CD14-positive monocyte (primary cell): Measurements from ENCODE around the gene GRM3. TPM values are rescaled to one million over a fixed set of nuclear protein-coding genes. Genes with fewer than 3 reads are reported as not detected.

Experiments
- DNase-seq, 3 donors: peaks; one replicate each; pipeline ENCODE4 v3.0.0-alpha.2; 2011 to 2022
- H2AFZ ChIP-seq: 2 replicates; pipeline ENCODE4 v1.6.0; 2012; ENCODE audit warnings: mild to moderate bottlenecking, low read depth, low read length, inconsistent platforms; ENCODE audit not compliant: insufficient read depth, poor library complexity, severe bottlenecking
- H3K27ac ChIP-seq, 2 donors: 1 replicate in 1 of 2; 2 replicates in 1 of 2; pipeline ENCODE4 v1.5.1; 2012 to 2013; ENCODE audit warnings: low read length in 2 of 2, control low read depth in 1 of 2, inconsistent platforms in 1 of 2, low read depth in 1 of 2, mild to moderate bottlenecking in 1 of 2
- H3K27me3 ChIP-seq, 2 donors: one replicate each; pipeline versions ENCODE4 v1.6.0 to v1.6.1; 2011 to 2013; ENCODE audit warnings: low read length in 2 of 2; ENCODE audit not compliant: control insufficient read depth in 2 of 2, insufficient read depth in 2 of 2
- H3K36me3 ChIP-seq, 2 donors: replicated peaks in 1 of 2; 1 replicate in 1 of 2; 2 replicates in 1 of 2; pipeline versions ENCODE4 v1.5.1 to v1.6.1; 2012 to 2013; ENCODE audit warnings: low read length in 2 of 2, control low read depth in 1 of 2, inconsistent platforms in 1 of 2, mild to moderate bottlenecking in 1 of 2; ENCODE audit not compliant: insufficient read depth in 2 of 2, control insufficient read depth in 1 of 2
- H3K4me1 ChIP-seq, 2 donors: 1 replicate in 1 of 2; 2 replicates in 1 of 2; pipeline versions ENCODE4 v1.5.1 to v1.6.1; 2012 to 2013; ENCODE audit warnings: low read length in 2 of 2, control low read depth in 1 of 2, inconsistent platforms in 1 of 2, mild to moderate bottlenecking in 1 of 2, moderate library complexity in 1 of 2; ENCODE audit not compliant: insufficient read depth in 2 of 2, control insufficient read depth in 1 of 2
- H3K4me2 ChIP-seq: replicated peaks from 2 replicates; pipeline ENCODE3; 2012; ENCODE audit warnings: low read length, moderate library complexity, mild to moderate bottlenecking; ENCODE audit not compliant: poor library complexity, severe bottlenecking; ENCODE audit errors: extremely low read depth
- H3K4me3 ChIP-seq, 3 experiments: fragments of 200-600 bp in 1 of 3; sonication (generic) in 1 of 3; replicated peaks in 1 of 3; 1 replicate in 2 of 3; 2 replicates in 1 of 3; pipeline ENCODE4 v1.5.1; 2011 to 2013; ENCODE audit warnings: low read length in 3 of 3, mild to moderate bottlenecking in 3 of 3, control low read depth in 2 of 3, low read depth in 2 of 3, inconsistent platforms in 1 of 3, moderate library complexity in 1 of 3
- H3K79me2 ChIP-seq: 2 replicates; pipeline ENCODE4 v1.6.0; 2012; ENCODE audit warnings: mild to moderate bottlenecking, control low read depth, inconsistent platforms, low read length, moderate library complexity; ENCODE audit not compliant: insufficient read depth
- H3K9ac ChIP-seq: 2 replicates; pipeline ENCODE4 v1.6.0; 2017; ENCODE audit warnings: low read length, mild to moderate bottlenecking; ENCODE audit not compliant: insufficient read depth, poor library complexity, severe bottlenecking
- H3K9me3 ChIP-seq, 2 donors: replicated peaks in 1 of 2; 1 replicate in 1 of 2; 2 replicates in 1 of 2; pipeline versions ENCODE4 v1.5.1 to v1.6.1; 2012 to 2013; ENCODE audit warnings: low read length in 2 of 2, control low read depth in 1 of 2; ENCODE audit not compliant: control insufficient read depth in 1 of 2, insufficient read depth in 1 of 2
- H4K20me1 ChIP-seq: 2 replicates; pipeline ENCODE4 v1.6.0; 2012; ENCODE audit warnings: mild to moderate bottlenecking, low read length, control low read depth, moderate library complexity; ENCODE audit not compliant: insufficient read depth
- H3K27ac Mint-ChIP-seq, 7 donors: one replicate each; pipeline ENCODE4 v1.8.0; 2020; ENCODE audit warnings: mild to moderate bottlenecking in 7 of 7, mixed read lengths in 7 of 7, moderate library complexity in 6 of 7, inconsistent platforms in 2 of 7
- H3K27me3 Mint-ChIP-seq, 3 donors: one replicate each; pipeline ENCODE4 v1.8.0; 2021 to 2022; ENCODE audit warnings: low read depth in 3 of 3, mild to moderate bottlenecking in 3 of 3, mixed read lengths in 3 of 3, moderate library complexity in 3 of 3, inconsistent platforms in 1 of 3
- H3K36me3 Mint-ChIP-seq, 2 donors: one replicate each; pipeline ENCODE4 v1.8.0; 2020; ENCODE audit warnings: mixed read lengths in 2 of 2, inconsistent platforms in 1 of 2, mild to moderate bottlenecking in 1 of 2
- H3K4me1 Mint-ChIP-seq: one replicate; pipeline ENCODE4 v1.8.0; 2020; ENCODE audit warnings: mild to moderate bottlenecking, mixed read lengths
- H3K4me3 Mint-ChIP-seq, 2 donors: one replicate each; pipeline ENCODE4 v1.8.0; 2020; ENCODE audit warnings: mild to moderate bottlenecking in 2 of 2, mixed read lengths in 2 of 2, moderate library complexity in 1 of 2
- H3K9me3 Mint-ChIP-seq, 7 donors: one replicate each; pipeline ENCODE4 v1.8.0; 2020 to 2022; ENCODE audit warnings: mixed read lengths in 7 of 7, mild to moderate bottlenecking in 6 of 7, moderate library complexity in 6 of 7, inconsistent platforms in 2 of 7
- CTCF ChIP-seq: fragments of 200-600 bp; IDR thresholded peaks from one replicate; pipeline ENCODE4 v1.8.0; 2022; ENCODE audit warnings: antibody characterized with exemption, mild to moderate bottlenecking
- WGBS: methylation state at CpG from one replicate; pipeline ENCODE4 v1.1.5; 2013; ENCODE audit warnings: missing lambda C conversion rate; ENCODE audit not compliant: insufficient coverage; 5-methylcytosine and 5-hydroxymethylcytosine counted together
- intact Hi-C, 2 donors: fragments of 100-400 bp; cut with micrococcal nuclease; formaldehyde crosslinking; loops; one replicate each; pipeline versions ENCODE4 v1.15.0 to v1.15.1; 2023
- polyA plus RNA-seq, 3 donors: library from polyadenylated mRNA; depleted of rRNA in 1 of 3; unstranded in 2 of 3; stranded (reverse) in 1 of 3; fragments of 300-500 nt in 2 of 3; fragments of >200 nt in 1 of 3; fragmentation: Illumina TruSeq in 2 of 3; gene quantifications; 1 replicate in 2 of 3; 2 replicates in 1 of 3; pipeline ENCODE4 v1.2.3, GENCODE V29; 2012 to 2021

GRM3 gene
- polyA plus RNA-seq, 3 donors, result not detected

GRCh38 chr7:86898171-86898570 lies 254.5 kb downstream of the GRM3 start:
- Histone ChIP-seq H4K20me1 (no peaks in the 10 kb centered on the region), H3K9me3 (no peaks in the 10 kb centered on the region), H3K4me2 (no peak overlapping the region), H3K9ac (no peak overlapping the region), H3K4me3 (no peak overlapping the region), H2AFZ (no peak overlapping the region), H3K4me1 (no peaks in the 10 kb centered on the region), H3K27me3 (no peaks in the 10 kb centered on the region), H3K79me2 (no peaks in the 10 kb centered on the region), H3K27ac (no peak overlapping the region), H3K36me3 (no peaks in the 10 kb centered on the region)
- Mint-ChIP-seq H3K4me1 (no peaks in the 10 kb centered on the region), H3K27ac (no peak overlapping the region), H3K4me3 (no peak overlapping the region), H3K9me3 (no peaks in the 10 kb centered on the region), H3K36me3 (no peaks in the 10 kb centered on the region), H3K27me3 (peaks cover 0 to 2% (median 0%) of the 10 kb centered on the region in 3 donors)
- intact Hi-C loops, result no loop called here
- no peak for TF ChIP-seq CTCF
- DNase-seq, result no peak
- no CpG with 5 or more reads among the region's 2 CpGs for WGBS

- Histone ChIP-seq H3K4me3 (no peak overlapping the region), H3K27me3 (no peaks in the 10 kb centered on the region), H2AFZ (no peak overlapping the region), H3K4me2 (no peak overlapping the region), H4K20me1 (no peaks in the 10 kb centered on the region), H3K27ac (no peak overlapping the region), H3K36me3 (no peaks in the 10 kb centered on the region), H3K9me3 (no peaks in the 10 kb centered on the region), H3K9ac (no peak overlapping the region), H3K79me2 (no peaks in the 10 kb centered on the region), H3K4me1 (no peaks in the 10 kb centered on the region)
- no peak for DNase-seq
- Mint-ChIP-seq H3K4me1 (no peaks in the 10 kb centered on the region), H3K4me3 (no peak overlapping the region), H3K36me3 (no peaks in the 10 kb centered on the region), H3K9me3 (no peaks in the 10 kb centered on the region), H3K27ac (no peak overlapping the region), H3K27me3 (peaks cover 0 to 2% (median 0%) of the 10 kb centered on the region in 3 donors)
- no peak for TF ChIP-seq CTCF
- intact Hi-C loops, result no loop called here
Observed at GRCh38 chr7:86900886-86901285, 257.2 kb downstream of the GRM3 start.
